Measurements from ENCODE around the gene KIAA1614.

The KIAA1614 gene

GRCh38 chr1:180892675-180893074, 20.0 kb upstream of the KIAA1614 start:
- no peak overlapping the region for H3K27ac ChIP-seq (ENCODE audit: low read depth, low read length)
- no peaks in the 10 kb centered on the region for H3K36me3 ChIP-seq (ENCODE audit: insufficient read depth, low read length)
- H3K4me1 ChIP-seq (ENCODE audit: control insufficient read depth, insufficient read depth, low read length, unreplicated experiment), result no peaks in the 10 kb centered on the region
- H2AFZ ChIP-seq (ENCODE audit: low read length, unreplicated experiment), result no peak overlapping the region
- H3K27me3 ChIP-seq (ENCODE audit: insufficient read depth, low read length), result no peaks in the 10 kb centered on the region
- H3K4me3 ChIP-seq (ENCODE audit: low read depth, low read length), result no peak overlapping the region
- no peaks in the 10 kb centered on the region for H3K79me2 ChIP-seq (ENCODE audit: control insufficient read depth, insufficient read depth, low read length, unreplicated experiment)

- Histone ChIP-seq H3K4me1 (ENCODE audit: control insufficient read depth, insufficient read depth, low read length, unreplicated experiment) (no peaks in the 10 kb centered on the region), H3K36me3 (ENCODE audit: insufficient read depth, low read length) (no peaks in the 10 kb centered on the region), H3K4me3 (ENCODE audit: low read depth, low read length) (no peak overlapping the region), H3K27ac (ENCODE audit: low read depth, low read length) (no peak overlapping the region), H3K79me2 (ENCODE audit: control insufficient read depth, insufficient read depth, low read length, unreplicated experiment) (no peaks in the 10 kb centered on the region), H3K27me3 (ENCODE audit: insufficient read depth, low read length) (no peaks in the 10 kb centered on the region), H2AFZ (ENCODE audit: low read length, unreplicated experiment) (no peak overlapping the region)
These were observed 19.1 kb upstream of the KIAA1614 start for GRCh38 chr1:180893614-180894013.

GRCh38 chr1:180896161-180896560, 16.5 kb upstream of the KIAA1614 start:
- H3K27ac ChIP-seq (ENCODE audit: low read depth, low read length), result no peak overlapping the region
- H3K27me3 ChIP-seq (ENCODE audit: insufficient read depth, low read length), result no peaks in the 10 kb centered on the region
- H3K4me1 ChIP-seq (ENCODE audit: control insufficient read depth, insufficient read depth, low read length, unreplicated experiment), result no peaks in the 10 kb centered on the region
- no peak overlapping the region for H2AFZ ChIP-seq (ENCODE audit: low read length, unreplicated experiment)
- H3K36me3 ChIP-seq (ENCODE audit: insufficient read depth, low read length), result no peaks in the 10 kb centered on the region
- no peak overlapping the region for H3K4me3 ChIP-seq (ENCODE audit: low read depth, low read length)
- H3K79me2 ChIP-seq (ENCODE audit: control insufficient read depth, insufficient read depth, low read length, unreplicated experiment), result no peaks in the 10 kb centered on the region

- no peaks in the 10 kb centered on the region for H3K4me1 ChIP-seq (ENCODE audit: control insufficient read depth, insufficient read depth, low read length, unreplicated experiment)
- H3K4me3 ChIP-seq (ENCODE audit: low read depth, low read length), result no peak overlapping the region
- no peaks in the 10 kb centered on the region for H3K27me3 ChIP-seq (ENCODE audit: insufficient read depth, low read length)
These were observed 14.1 kb upstream of the KIAA1614 start for GRCh38 chr1:180898441-180899219.

GRCh38 chr1:180899262-180899661, 13.4 kb upstream of the KIAA1614 start:
- Histone ChIP-seq H3K79me2 (ENCODE audit: control insufficient read depth, insufficient read depth, low read length, unreplicated experiment) (no peaks in the 10 kb centered on the region), H3K4me3 (ENCODE audit: low read depth, low read length) (no peak overlapping the region), H3K36me3 (ENCODE audit: insufficient read depth, low read length) (no peaks in the 10 kb centered on the region), H3K4me1 (ENCODE audit: control insufficient read depth, insufficient read depth, low read length, unreplicated experiment) (no peaks in the 10 kb centered on the region), H3K27me3 (ENCODE audit: insufficient read depth, low read length) (no peaks in the 10 kb centered on the region), H2AFZ (ENCODE audit: low read length, unreplicated experiment) (no peak overlapping the region), H3K27ac (ENCODE audit: low read depth, low read length) (no peak overlapping the region)

More at GRCh38 chr1:180898441-180899219, 14.1 kb upstream of the KIAA1614 start:
- Histone ChIP-seq H2AFZ (ENCODE audit: low read length, unreplicated experiment) (no peak overlapping the region), H3K36me3 (ENCODE audit: insufficient read depth, low read length) (no peaks in the 10 kb centered on the region), H3K79me2 (ENCODE audit: control insufficient read depth, insufficient read depth, low read length, unreplicated experiment) (no peaks in the 10 kb centered on the region), H3K27ac (ENCODE audit: low read depth, low read length) (no peak overlapping the region)

- no peak overlapping the region for H3K4me3 ChIP-seq (ENCODE audit: low read depth, low read length)
- no peak overlapping the region for H2AFZ ChIP-seq (ENCODE audit: low read length, unreplicated experiment)
- H3K4me1 ChIP-seq (ENCODE audit: control insufficient read depth, insufficient read depth, low read length, unreplicated experiment), result no peaks in the 10 kb centered on the region
- no peaks in the 10 kb centered on the region for H3K36me3 ChIP-seq (ENCODE audit: insufficient read depth, low read length)
- no peak overlapping the region for H3K27ac ChIP-seq (ENCODE audit: low read depth, low read length)
- H3K79me2 ChIP-seq (ENCODE audit: control insufficient read depth, insufficient read depth, low read length, unreplicated experiment), result no peaks in the 10 kb centered on the region
- no peaks in the 10 kb centered on the region for H3K27me3 ChIP-seq (ENCODE audit: insufficient read depth, low read length)
These were observed 11.4 kb upstream of the KIAA1614 start for GRCh38 chr1:180901076-180901990.

- no peaks in the 10 kb centered on the region for H3K79me2 ChIP-seq (ENCODE audit: control insufficient read depth, insufficient read depth, low read length, unreplicated experiment)
These were observed 10.2 kb upstream of the KIAA1614 start for GRCh38 chr1:180902541-180902940.

GRCh38 chr1:180905927-180906326, 6.8 kb upstream of the KIAA1614 start:
- Histone ChIP-seq H3K4me3 (ENCODE audit: low read depth, low read length) (no peak overlapping the region), H3K27me3 (ENCODE audit: insufficient read depth, low read length) (no peaks in the 10 kb centered on the region), H3K36me3 (ENCODE audit: insufficient read depth, low read length) (no peaks in the 10 kb centered on the region), H3K27ac (ENCODE audit: low read depth, low read length) (no peak overlapping the region), H3K79me2 (ENCODE audit: control insufficient read depth, insufficient read depth, low read length, unreplicated experiment) (no peaks in the 10 kb centered on the region), H3K4me1 (ENCODE audit: control insufficient read depth, insufficient read depth, low read length, unreplicated experiment) (no peaks in the 10 kb centered on the region), H2AFZ (ENCODE audit: low read length, unreplicated experiment) (no peak overlapping the region)

More at GRCh38 chr1:180902541-180902940, 10.2 kb upstream of the KIAA1614 start:
- Histone ChIP-seq H3K27ac (ENCODE audit: low read depth, low read length) (no peak overlapping the region), H2AFZ (ENCODE audit: low read length, unreplicated experiment) (no peak overlapping the region), H3K4me1 (ENCODE audit: control insufficient read depth, insufficient read depth, low read length, unreplicated experiment) (no peaks in the 10 kb centered on the region), H3K4me3 (ENCODE audit: low read depth, low read length) (no peak overlapping the region), H3K27me3 (ENCODE audit: insufficient read depth, low read length) (no peaks in the 10 kb centered on the region), H3K36me3 (ENCODE audit: insufficient read depth, low read length) (no peaks in the 10 kb centered on the region)

GRCh38 chr1:180906511-180906910, 6.2 kb upstream of the KIAA1614 start:
- Histone ChIP-seq H2AFZ (ENCODE audit: low read length, unreplicated experiment) (no peak overlapping the region), H3K79me2 (ENCODE audit: control insufficient read depth, insufficient read depth, low read length, unreplicated experiment) (no peaks in the 10 kb centered on the region), H3K27ac (ENCODE audit: low read depth, low read length) (no peak overlapping the region), H3K4me3 (ENCODE audit: low read depth, low read length) (no peak overlapping the region), H3K36me3 (ENCODE audit: insufficient read depth, low read length) (no peaks in the 10 kb centered on the region), H3K27me3 (ENCODE audit: insufficient read depth, low read length) (no peaks in the 10 kb centered on the region), H3K4me1 (ENCODE audit: control insufficient read depth, insufficient read depth, low read length, unreplicated experiment) (peaks cover 4% of the 10 kb centered on the region)

GRCh38 chr1:180907313-180908055, 5.2 kb upstream of the KIAA1614 start:
- no peak overlapping the region for H3K4me3 ChIP-seq (ENCODE audit: low read depth, low read length)
- H2AFZ ChIP-seq (ENCODE audit: low read length, unreplicated experiment), result no peak overlapping the region
- H3K27me3 ChIP-seq (ENCODE audit: insufficient read depth, low read length), result no peaks in the 10 kb centered on the region
- H3K79me2 ChIP-seq (ENCODE audit: control insufficient read depth, insufficient read depth, low read length, unreplicated experiment), result no peaks in the 10 kb centered on the region
- no peaks in the 10 kb centered on the region for H3K36me3 ChIP-seq (ENCODE audit: insufficient read depth, low read length)
- H3K27ac ChIP-seq (ENCODE audit: low read depth, low read length), result no peak overlapping the region
- peaks cover 5% of the 10 kb centered on the region for H3K4me1 ChIP-seq (ENCODE audit: control insufficient read depth, insufficient read depth, low read length, unreplicated experiment)

Measured in ACC112 (cell line).